GM18858 (cell line): Measurements from ENCODE around the gene MPPED2.
"Not testable (repeated sequence)": the region's sequence is repeated elsewhere in the genome, so short reads cannot be mapped to it uniquely, and the experiment has no call there.

Experiments
- ATAC-seq: cut with Tn5 transposase; IDR thresholded peaks from one replicate; pipeline ENCODE4 v1.9.1; 2021; ENCODE audit not compliant: unreplicated experiment

Gene MPPED2

GRCh38 chr11:30579415-30580175 is 6.6 kb downstream of the MPPED2 start:
- ATAC-seq, result no peak

GRCh38 chr11:30578406-30578805 is 7.7 kb downstream of the MPPED2 start:
- ATAC-seq, result no peak

DNA sequence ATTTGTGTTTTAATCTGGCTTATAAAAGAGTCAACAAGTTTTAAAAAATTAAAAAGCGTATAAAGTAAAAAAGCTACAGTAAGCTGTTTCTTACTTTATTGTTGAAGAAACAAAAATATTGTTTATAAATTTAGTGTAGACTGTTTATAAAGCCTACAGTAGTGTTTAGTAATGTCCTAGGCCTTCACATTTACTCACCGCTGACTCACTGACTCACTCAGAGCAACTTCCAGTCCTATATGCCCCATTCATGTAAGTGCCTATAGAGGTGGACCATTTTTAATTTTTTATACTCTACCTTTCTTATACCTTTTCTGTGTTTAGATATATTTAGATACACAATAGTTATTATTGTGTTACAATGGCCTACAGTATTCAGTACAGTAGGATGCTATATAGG is 12.2 kb downstream of the MPPED2 start:
- no peak for ATAC-seq

DNA sequence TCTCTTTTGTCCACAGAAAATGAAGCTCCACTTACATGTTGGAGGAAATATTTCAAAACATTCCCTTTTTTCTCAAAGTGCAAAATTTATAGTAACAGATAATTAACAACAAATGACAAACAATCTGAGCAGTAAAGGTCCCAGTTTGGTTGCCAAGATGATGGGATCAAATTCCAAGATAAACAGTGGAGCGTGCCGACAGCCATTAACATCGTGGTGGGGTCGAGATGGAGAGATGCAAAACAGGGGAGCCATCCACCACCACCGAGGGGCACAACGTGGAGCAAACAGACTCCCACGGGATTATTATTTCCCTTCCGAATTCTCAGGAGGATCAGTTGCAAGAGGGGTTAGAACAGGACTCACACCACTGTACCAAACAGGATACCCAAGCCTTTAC is 17.2 kb downstream of the MPPED2 start:
- no peak for ATAC-seq

- ATAC-seq, result no peak
Measured at GRCh38 chr11:30567644-30568043, 18.5 kb downstream of the MPPED2 start.

DNA sequence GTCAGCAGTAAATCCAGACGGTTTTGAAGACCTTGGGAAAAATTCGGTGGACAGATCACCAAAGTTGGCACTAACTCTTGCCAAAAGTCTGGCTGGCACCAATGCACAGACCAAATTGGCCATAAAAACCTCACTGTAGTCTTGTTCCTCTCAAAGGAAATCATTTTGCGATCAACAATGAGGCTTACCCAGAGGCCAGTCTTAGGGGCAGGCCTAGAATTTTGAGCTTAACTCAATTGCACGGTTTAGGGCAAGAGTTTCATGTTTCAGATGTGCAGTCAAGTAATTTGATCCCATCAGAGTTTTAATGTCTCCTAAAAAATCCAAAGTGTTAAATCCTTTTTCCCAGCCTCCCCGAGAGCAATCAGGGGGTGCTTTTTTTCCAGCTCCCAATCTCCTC is 19.0 kb downstream of the MPPED2 start:
- no peak for ATAC-seq

GRCh38 chr11:30566482-30566881 is 19.7 kb downstream of the MPPED2 start:
- ATAC-seq, result no peak

DNA sequence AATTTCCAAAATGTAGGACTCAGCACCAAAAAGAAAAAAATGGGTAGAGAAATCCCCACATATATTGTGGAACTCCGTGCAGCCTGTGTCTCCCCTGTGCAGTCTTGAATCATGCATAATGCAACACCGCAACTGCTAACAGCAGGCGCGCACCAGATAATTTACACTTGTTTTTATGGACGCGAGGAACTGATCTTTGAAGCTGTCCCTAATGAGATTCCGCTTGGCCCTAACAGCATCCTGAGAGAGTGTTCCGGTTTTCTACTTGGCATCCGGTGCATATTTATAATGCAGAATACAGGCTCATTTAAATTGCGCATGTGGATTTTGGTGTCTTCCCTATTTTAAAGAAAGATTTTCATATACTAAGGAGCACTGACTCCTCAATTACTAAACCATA is 21.1 kb downstream of the MPPED2 start:
- ATAC-seq, result no peak

GRCh38 chr11:30561691-30562415 is 24.3 kb downstream of the MPPED2 start:
- ATAC-seq, result no peak

DNA sequence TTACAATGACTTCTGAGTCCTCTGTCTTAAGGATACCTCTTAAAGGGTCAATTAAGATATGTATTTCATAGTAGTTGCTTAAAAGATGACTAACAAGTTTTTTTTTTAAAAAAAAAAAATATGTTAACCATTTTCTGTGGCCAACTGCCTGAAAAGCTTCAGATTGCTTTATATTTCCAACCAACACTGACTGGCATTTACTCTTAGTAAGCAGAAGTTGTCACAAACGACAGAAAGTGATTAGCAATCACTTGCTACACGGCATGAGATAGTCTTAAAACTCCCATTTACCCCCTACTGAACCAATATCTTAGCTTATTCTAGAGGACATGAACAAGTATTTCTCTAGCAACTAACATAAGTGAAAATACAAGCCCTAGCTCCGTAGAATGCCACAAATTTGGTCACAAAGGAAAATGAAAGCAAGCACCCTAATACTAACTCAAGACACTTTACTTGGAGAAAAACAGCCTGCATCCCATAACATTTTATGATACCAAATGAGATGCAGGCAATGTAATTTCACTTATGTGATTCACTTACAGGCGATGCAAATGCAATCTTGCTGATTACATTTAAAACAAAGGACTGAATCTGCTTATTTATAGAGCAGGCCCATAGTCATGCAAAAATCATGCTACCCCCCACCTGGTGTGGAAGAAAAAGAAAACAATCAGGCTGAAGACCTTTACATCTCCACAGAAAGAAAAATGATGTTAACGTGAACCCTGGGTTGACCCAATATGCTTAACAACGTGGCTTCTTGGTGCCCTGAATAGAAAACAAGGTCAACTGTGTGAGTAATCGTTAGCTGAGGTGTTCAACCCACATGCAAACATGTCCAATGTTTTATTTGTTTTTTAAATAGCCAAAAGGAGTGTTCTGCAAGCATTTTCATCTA is 25.7 kb downstream of the MPPED2 start:
- ATAC-seq, result no peak

DNA sequence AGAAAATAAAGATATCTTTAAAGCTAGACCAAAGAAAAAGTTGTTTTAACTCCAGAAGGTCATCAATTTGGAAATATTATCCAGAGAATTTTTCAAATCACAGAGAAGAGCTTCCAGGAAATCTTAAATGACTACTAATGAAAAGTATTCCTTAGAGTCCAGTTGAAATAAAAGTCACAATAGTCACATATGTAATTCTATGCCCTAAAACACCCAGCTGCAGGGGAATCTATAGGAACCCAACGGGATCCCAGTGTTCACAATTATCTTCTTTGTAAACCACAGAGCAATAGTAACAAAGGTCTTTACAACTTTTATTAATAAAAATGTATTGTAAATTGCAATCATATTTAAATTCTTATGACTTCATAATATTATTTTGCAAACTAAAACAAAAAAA is 27.1 kb downstream of the MPPED2 start:
- no peak for ATAC-seq

DNA sequence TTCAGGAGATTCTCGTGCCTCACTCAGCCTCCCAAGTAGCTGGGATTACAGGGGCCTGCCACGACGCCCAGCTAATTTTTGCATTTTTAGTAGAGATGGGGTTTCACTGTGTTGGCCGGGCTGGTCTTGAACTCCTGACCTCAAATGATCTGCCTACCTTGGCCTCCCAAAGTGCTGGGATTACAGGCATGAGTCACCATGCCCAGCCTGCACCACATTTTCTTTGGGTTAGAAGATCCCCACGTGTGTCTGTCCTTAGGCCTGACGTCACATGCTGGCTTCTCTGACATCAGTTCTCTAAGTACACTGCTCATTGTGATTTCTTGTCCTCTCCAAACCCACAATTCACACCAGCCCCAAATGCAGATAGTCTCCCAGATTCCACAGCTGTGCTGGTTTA is 31.6 kb downstream of the MPPED2 start:
- not testable (repeated sequence) for ATAC-seq

DNA sequence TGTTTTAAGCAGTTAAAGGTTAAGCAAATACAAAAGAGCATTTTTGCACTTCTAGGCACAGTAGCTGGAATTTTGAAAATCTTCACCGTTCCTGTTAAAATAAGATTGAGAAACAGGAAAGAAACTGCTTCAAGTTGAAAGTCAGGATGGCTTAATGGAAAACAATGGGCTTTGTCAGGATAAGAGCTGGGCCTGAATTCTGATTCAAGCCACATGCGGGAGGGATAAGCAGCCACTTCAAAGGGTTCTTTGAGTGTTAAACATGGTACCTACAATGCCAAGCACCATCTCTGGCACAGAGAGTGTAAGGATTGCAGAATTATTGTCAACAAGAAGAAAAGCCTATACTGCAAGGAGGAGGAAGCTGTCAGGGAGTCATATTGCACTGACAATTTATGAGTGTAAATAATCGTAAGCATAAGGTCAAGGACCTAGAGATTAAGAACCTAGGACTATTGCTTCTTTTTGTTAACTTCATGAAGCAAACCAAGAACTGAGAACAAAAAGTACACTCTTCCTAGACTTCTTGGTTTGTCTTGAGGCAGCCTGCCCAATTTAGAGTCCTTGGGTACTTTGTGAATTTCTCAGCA is 32.5 kb downstream of the MPPED2 start:
- no peak for ATAC-seq

DNA sequence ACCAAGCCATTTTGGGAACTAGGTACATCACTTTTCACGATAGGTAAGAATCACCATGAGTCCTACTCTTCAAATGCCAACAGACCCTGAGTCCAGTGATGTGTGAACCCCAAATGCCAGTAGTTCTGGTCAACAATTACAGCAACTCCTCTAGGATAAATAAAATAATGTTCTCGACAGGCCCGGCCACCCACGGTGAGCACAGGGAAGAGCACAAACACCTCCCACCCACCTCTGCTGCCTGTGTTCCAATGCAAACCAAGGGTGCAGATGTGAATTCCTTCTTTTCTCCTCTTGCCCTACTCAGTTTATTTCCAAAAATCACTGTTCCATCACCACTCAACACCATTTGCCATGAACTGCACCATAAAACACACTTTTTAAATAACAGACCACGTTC is 33.3 kb downstream of the MPPED2 start:
- no peak for ATAC-seq

- ATAC-seq, result no peak
Measured at GRCh38 chr11:30550022-30550542, 36.1 kb downstream of the MPPED2 start.

DNA sequence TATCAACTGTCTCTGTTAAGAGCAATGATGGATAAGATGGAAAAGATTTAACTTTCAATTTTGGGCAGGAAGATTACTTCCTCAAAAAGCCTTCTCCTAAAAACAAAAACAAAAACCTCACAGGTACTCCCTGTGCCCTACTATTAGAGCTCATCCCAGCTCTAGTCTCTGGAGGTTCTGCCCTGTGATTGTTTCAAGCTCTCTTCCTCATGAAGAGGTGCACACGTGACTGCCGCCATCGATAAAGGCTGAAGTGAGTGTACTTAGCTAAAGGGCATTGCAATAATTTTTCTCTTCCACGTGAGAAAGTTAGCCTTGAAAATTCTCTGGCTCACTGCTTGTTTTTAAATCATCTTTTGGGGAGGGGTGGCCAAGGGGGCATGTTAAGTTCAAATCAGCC is 36.6 kb downstream of the MPPED2 start:
- no peak for ATAC-seq

GRCh38 chr11:30546334-30546733 is 39.8 kb downstream of the MPPED2 start:
- ATAC-seq, result no peak

DNA sequence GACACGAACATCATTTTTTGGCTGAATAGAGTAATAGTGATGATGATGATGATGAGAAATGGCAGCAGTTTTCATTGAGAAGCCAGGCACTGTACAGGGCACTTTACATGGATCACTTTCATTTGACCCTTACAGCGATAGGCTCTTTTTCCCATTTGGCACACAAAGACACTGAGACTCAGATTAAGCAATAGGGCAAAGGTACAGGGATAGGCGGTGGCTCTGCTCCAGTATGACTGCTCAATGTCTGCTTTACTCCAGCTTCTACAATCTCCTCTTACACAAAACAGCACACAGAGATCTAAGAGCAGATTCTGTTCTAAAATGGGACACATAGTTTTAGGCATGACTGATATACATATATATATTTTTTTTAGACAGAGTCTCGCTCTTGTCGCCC is 40.6 kb downstream of the MPPED2 start:
- ATAC-seq, result no peak

GRCh38 chr11:30543066-30543465 is 43.1 kb downstream of the MPPED2 start:
- ATAC-seq, result no peak

DNA sequence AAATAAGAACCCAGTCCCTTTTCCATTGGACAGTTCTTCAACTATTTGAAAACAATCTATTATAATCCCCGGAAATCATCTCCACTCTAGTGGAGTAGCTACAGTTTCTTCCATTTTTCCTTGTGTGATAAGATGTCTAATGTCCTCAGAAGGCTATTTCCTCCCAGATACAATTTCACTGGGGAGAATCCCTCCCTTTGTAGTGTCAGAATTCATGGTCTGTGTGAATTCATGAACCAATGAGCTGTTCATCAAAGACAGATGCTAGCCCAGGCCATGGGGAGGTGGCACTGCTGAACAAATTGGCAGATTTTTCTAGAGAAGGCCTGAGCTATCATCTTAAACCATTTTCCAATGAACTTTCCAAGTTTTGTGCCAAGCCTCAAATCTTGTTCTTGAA is 45.4 kb downstream of the MPPED2 start:
- no peak for ATAC-seq

DNA sequence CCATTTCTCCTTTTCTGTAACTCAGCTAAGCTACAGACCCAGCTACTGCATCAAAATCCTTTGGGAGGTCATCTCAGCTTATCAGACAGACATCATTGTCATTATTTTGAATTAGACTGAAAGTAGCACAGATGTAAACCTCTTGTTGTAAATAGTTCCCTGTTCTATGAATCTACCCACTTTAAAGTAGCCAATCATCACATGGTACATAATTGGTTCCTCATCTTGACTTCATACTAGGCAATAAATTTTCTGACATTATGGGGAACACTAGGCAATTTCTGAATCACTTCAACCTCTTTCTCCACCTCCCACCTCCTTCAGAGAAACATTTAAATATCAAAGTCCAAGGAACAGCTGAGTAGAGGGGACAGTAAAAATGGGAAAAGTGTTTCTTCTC is 47.9 kb downstream of the MPPED2 start:
- no peak for ATAC-seq
